Neural progenitor cell (in vitro differentiated cells): ENCODE measurements around the gene MSH2. TPM values are rescaled to one million over a fixed set of nuclear protein-coding genes. Genes with fewer than 3 reads are reported as not detected.
"Not testable (repeated sequence)": the region's sequence is repeated elsewhere in the genome, so short reads cannot be mapped to it uniquely, and the experiment has no call there.

ENCODE experiments used
- DNase-seq: peaks from one replicate; pipeline ENCODE4 v3.0.0-alpha.2; 2016; ENCODE audit warnings: low spot score
- H2AFZ ChIP-seq: fragments of 200-600 bp; sonication (generic); replicated peaks from 2 replicates; pipeline ENCODE4 v1.6.1; 2016; ENCODE audit warnings: antibody characterized with exemption
- H3F3A ChIP-seq: fragments of 200-600 bp; sonication (generic); 2 replicates; pipeline ENCODE4 v1.6.1; 2016; ENCODE audit warnings: antibody characterized with exemption, low read depth
- H3K27ac ChIP-seq: fragments of 200-600 bp; sonication (generic); 2 replicates; pipeline ENCODE4 v1.5.1; 2016; ENCODE audit warnings: mild to moderate bottlenecking
- H3K27me3 ChIP-seq: fragments of 200-600 bp; sonication (generic); 2 replicates; pipeline ENCODE4 v1.6.1; 2016; ENCODE audit warnings: mild to moderate bottlenecking, moderate library complexity
- H3K36me3 ChIP-seq: fragments of 200-600 bp; sonication (generic); 2 replicates; pipeline ENCODE4 v1.5.1; 2016
- H3K4me1 ChIP-seq: fragments of 200-600 bp; sonication (generic); 2 replicates; pipeline ENCODE4 v1.6.1; 2016; ENCODE audit warnings: mixed run types
- H3K4me2 ChIP-seq: fragments of 200-600 bp; sonication (generic); 2 replicates; pipeline ENCODE4 v1.6.1; 2016
- H3K4me3 ChIP-seq: fragments of 200-600 bp; sonication (generic); 2 replicates; pipeline ENCODE4 v1.5.1; 2016
- H3K79me2 ChIP-seq: fragments of 200-600 bp; sonication (generic); 2 replicates; pipeline ENCODE4 v1.6.1; 2016; ENCODE audit warnings: low read depth
- H3K9ac ChIP-seq: fragments of 200-600 bp; sonication (generic); 2 replicates; pipeline ENCODE4 v1.6.1; 2016
- H3K9me3 ChIP-seq: fragments of 200-600 bp; sonication (generic); 2 replicates; pipeline ENCODE4 v1.5.1; 2016; ENCODE audit warnings: low read depth
- H4K20me1 ChIP-seq: fragments of 200-600 bp; sonication (generic); 2 replicates; pipeline ENCODE4 v1.6.1; 2016; ENCODE audit warnings: low read depth
- H3K27ac Mint-ChIP-seq: 3 replicates; pipeline ENCODE4 v1.8.0; 2021; ENCODE audit warnings: mixed read lengths
- H3K27me3 Mint-ChIP-seq: 2 replicates; pipeline ENCODE4 v1.8.0; 2022; ENCODE audit warnings: low read depth, mild to moderate bottlenecking, inconsistent platforms, moderate library complexity, mixed read lengths; ENCODE audit not compliant: insufficient read depth
- H3K36me3 Mint-ChIP-seq: 3 replicates; pipeline ENCODE4 v1.8.0; 2021; ENCODE audit warnings: mixed read lengths
- H3K4me1 Mint-ChIP-seq: 3 replicates; pipeline ENCODE4 v1.8.0; 2021; ENCODE audit warnings: mixed read lengths
- H3K4me3 Mint-ChIP-seq: 3 replicates; pipeline ENCODE4 v1.8.0; 2021; ENCODE audit warnings: mild to moderate bottlenecking, moderate library complexity, mixed read lengths
- H3K9me3 Mint-ChIP-seq: 3 replicates; pipeline ENCODE4 v1.8.0; 2020; ENCODE audit warnings: mixed read lengths
- CTCF ChIP-seq: fragments of 200-600 bp; sonication (generic); IDR thresholded peaks from 2 replicates; pipeline ENCODE4 v1.5.1; 2017; ENCODE audit warnings: antibody characterized with exemption, mild to moderate bottlenecking
- EZH2 ChIP-seq: fragments of 200-600 bp; sonication (generic); IDR thresholded peaks from 2 replicates; pipeline ENCODE4 v1.6.1; 2017; ENCODE audit warnings: antibody characterized with exemption, mild to moderate bottlenecking, moderate library complexity
- EZH2phosphoT487 ChIP-seq: fragments of 200-600 bp; sonication (generic); IDR thresholded peaks from 2 replicates; pipeline ENCODE4 v1.6.1; 2017; ENCODE audit warnings: antibody characterized with exemption
- total RNA-seq: library from RNA; depleted of rRNA; stranded (reverse); fragments of >200 nt; gene quantifications from 2 replicates; pipeline ENCODE4 v1.2.3, GENCODE V29; 2015; ENCODE audit warnings: low replicate concordance

The MSH2 gene
- total RNA-seq, 1 donor from 2014 or later = 134 TPM

GRCh38 chr2:47422560-47422959, 19.6 kb downstream of the MSH2 start:
- H3K27me3 Mint-ChIP-seq = no peaks in the 10 kb centered on the region
- no peaks in the 10 kb centered on the region for H3K27me3 ChIP-seq
- H3K9me3 Mint-ChIP-seq = peaks cover 2% of the 10 kb centered on the region
- H3K4me3 ChIP-seq = no peak overlapping the region
- H3K9ac ChIP-seq = no peak overlapping the region
- H3K9me3 ChIP-seq = no peaks in the 10 kb centered on the region
- H3K4me1 Mint-ChIP-seq = no peaks in the 10 kb centered on the region
- TF ChIP-seq CTCF (no peak), EZH2phosphoT487 (no peak), EZH2 (no peak)
- peaks cover 20% of the 10 kb centered on the region for H3K36me3 ChIP-seq
- no peak overlapping the region for H3K27ac Mint-ChIP-seq
- H3K36me3 Mint-ChIP-seq = peaks cover 38% of the 10 kb centered on the region
- no peak overlapping the region for H3K4me3 Mint-ChIP-seq
- H3K79me2 ChIP-seq = peaks cover 15% of the 10 kb centered on the region
- H4K20me1 ChIP-seq = no peaks in the 10 kb centered on the region
- no peak overlapping the region for H2AFZ ChIP-seq
- H3K27ac ChIP-seq = no peak overlapping the region
- no peak for DNase-seq
- no peaks in the 10 kb centered on the region for H3F3A ChIP-seq
- H3K4me2 ChIP-seq = no peak overlapping the region
- H3K4me1 ChIP-seq = no peaks in the 10 kb centered on the region

DNA sequence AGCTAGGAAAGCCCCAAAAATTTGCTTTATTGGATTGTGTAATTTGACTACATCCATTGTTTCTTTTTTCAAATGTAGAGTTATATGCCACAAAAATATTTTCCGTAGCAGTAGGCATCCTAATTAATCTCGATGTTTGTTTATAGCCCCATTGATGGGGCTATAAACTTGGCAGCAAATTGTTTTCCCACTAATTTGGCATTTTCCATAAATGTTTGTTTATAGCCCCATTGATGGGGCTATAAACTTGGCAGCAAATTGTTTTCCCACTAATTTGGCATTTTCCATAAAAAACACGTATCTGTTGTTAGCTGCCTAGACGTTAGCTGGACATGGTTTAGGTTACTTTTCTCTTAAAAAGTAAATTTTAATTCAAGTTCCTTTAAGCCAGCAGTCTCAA, 23.8 kb downstream of the MSH2 start:
- Mint-ChIP-seq H3K4me1 (no peaks in the 10 kb centered on the region), H3K4me3 (no peak overlapping the region), H3K27me3 (peaks cover 3% of the 10 kb centered on the region), H3K36me3 (peaks cover 51% of the 10 kb centered on the region), H3K9me3 (peaks cover 7% of the 10 kb centered on the region), H3K27ac (no peak overlapping the region)
- no peak for DNase-seq
- no peaks in the 10 kb centered on the region for H3F3A ChIP-seq
- no peak overlapping the region for H3K9ac ChIP-seq
- no peak overlapping the region for H2AFZ ChIP-seq
- no peaks in the 10 kb centered on the region for H3K4me1 ChIP-seq
- peaks cover 31% of the 10 kb centered on the region for H3K36me3 ChIP-seq
- no peak overlapping the region for H3K27ac ChIP-seq
- no peaks in the 10 kb centered on the region for H3K27me3 ChIP-seq
- H3K4me3 ChIP-seq = no peak overlapping the region
- H4K20me1 ChIP-seq = no peaks in the 10 kb centered on the region
- no peak overlapping the region for H3K4me2 ChIP-seq
- H3K9me3 ChIP-seq = peaks cover 6% of the 10 kb centered on the region
- no peak for TF ChIP-seq EZH2phosphoT487
- no peak for TF ChIP-seq EZH2
- TF ChIP-seq CTCF = no peak
- peaks cover 18% of the 10 kb centered on the region for H3K79me2 ChIP-seq

GRCh38 chr2:47429795-47430194, 26.8 kb downstream of the MSH2 start:
- Mint-ChIP-seq H3K36me3 (peaks cover 53% of the 10 kb centered on the region), H3K9me3 (peaks cover 18% of the 10 kb centered on the region), H3K27me3 (peaks cover 5% of the 10 kb centered on the region), H3K4me3 (no peak overlapping the region), H3K4me1 (no peaks in the 10 kb centered on the region), H3K27ac (no peak overlapping the region)
- peaks cover 28% of the 10 kb centered on the region for H3K36me3 ChIP-seq
- H4K20me1 ChIP-seq = no peaks in the 10 kb centered on the region
- no peak for TF ChIP-seq EZH2phosphoT487
- no peak for TF ChIP-seq CTCF
- TF ChIP-seq EZH2 = no peak
- peaks cover 13% of the 10 kb centered on the region for H3K79me2 ChIP-seq
- DNase-seq = no peak
- H3K9me3 ChIP-seq = peaks cover 6% of the 10 kb centered on the region
- no peaks in the 10 kb centered on the region for H3K4me1 ChIP-seq
- no peaks in the 10 kb centered on the region for H3K27me3 ChIP-seq
- no peak overlapping the region for H3K27ac ChIP-seq
- H2AFZ ChIP-seq = no peak overlapping the region
- H3K9ac ChIP-seq = no peak overlapping the region
- no peaks in the 10 kb centered on the region for H3F3A ChIP-seq
- no peak overlapping the region for H3K4me3 ChIP-seq
- no peak overlapping the region for H3K4me2 ChIP-seq

- H3K4me2 ChIP-seq, H3K79me2 ChIP-seq, H3K4me1 Mint-ChIP-seq, H2AFZ ChIP-seq, H3K27me3 ChIP-seq, H3F3A ChIP-seq, H3K27ac Mint-ChIP-seq, H4K20me1 ChIP-seq, H3K4me3 Mint-ChIP-seq, H3K27me3 Mint-ChIP-seq, H3K9me3 ChIP-seq, DNase-seq, H3K9ac ChIP-seq, H3K4me1 ChIP-seq, H3K27ac ChIP-seq, H3K4me3 ChIP-seq: not testable (repeated sequence)
- Mint-ChIP-seq H3K36me3 (peaks cover 43% of the 10 kb centered on the region), H3K9me3 (peaks cover 18% of the 10 kb centered on the region)
- peaks cover 21% of the 10 kb centered on the region for H3K36me3 ChIP-seq
Measured at GRCh38 chr2:47433006-47433405, 30.1 kb downstream of the MSH2 start.

GRCh38 chr2:47433445-47433844, 30.5 kb downstream of the MSH2 start:
- not testable (repeated sequence) for H4K20me1 ChIP-seq, H3K9me3 ChIP-seq, H2AFZ ChIP-seq, H3K4me3 Mint-ChIP-seq, H3K27me3 ChIP-seq, H3K4me3 ChIP-seq, H3K27ac ChIP-seq, H3F3A ChIP-seq, H3K79me2 ChIP-seq, H3K4me2 ChIP-seq, H3K27ac Mint-ChIP-seq, H3K4me1 Mint-ChIP-seq, H3K4me1 ChIP-seq, H3K9ac ChIP-seq, DNase-seq, H3K27me3 Mint-ChIP-seq
- peaks cover 23% of the 10 kb centered on the region for H3K36me3 ChIP-seq
- Mint-ChIP-seq H3K36me3 (peaks cover 41% of the 10 kb centered on the region), H3K9me3 (peaks cover 18% of the 10 kb centered on the region)
